HG02938 (cell line): ENCODE results near the gene UAP1.
"Not testable (repeated sequence)": the region's sequence is repeated elsewhere in the genome, so short reads cannot be mapped to it uniquely, and the experiment has no call there.

Source experiments
- ATAC-seq: cut with Tn5 transposase; IDR thresholded peaks from one replicate; pipeline ENCODE4 v1.9.1; 2021; ENCODE audit warnings: mild to moderate bottlenecking, moderate library complexity; ENCODE audit not compliant: unreplicated experiment

UAP1 gene

GRCh38 chr1:162564762-162565218, 3.3 kb downstream of the UAP1 start:
- no peak for ATAC-seq

DNA sequence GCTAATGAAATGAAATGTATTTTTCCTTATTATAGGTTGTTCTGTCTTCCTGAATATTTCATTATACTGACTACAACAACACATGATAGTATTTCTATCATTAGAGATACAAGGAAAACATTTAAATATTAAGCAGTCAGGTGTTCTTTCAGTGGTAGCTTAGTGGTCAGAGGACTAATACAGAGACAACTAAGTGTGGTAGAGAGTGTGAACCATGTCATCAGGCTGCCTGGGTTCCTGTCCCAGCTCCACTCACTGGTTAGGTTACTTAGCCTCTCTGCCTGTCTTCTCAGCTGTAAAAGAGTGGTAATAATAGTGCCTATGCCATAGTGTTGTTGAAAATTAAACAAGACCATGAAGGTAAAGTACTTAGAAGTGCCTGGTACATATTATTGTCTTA, 3.9 kb downstream of the UAP1 start:
- no peak for ATAC-seq

GRCh38 chr1:162566870-162567269, 5.3 kb downstream of the UAP1 start:
- ATAC-seq = no peak

DNA sequence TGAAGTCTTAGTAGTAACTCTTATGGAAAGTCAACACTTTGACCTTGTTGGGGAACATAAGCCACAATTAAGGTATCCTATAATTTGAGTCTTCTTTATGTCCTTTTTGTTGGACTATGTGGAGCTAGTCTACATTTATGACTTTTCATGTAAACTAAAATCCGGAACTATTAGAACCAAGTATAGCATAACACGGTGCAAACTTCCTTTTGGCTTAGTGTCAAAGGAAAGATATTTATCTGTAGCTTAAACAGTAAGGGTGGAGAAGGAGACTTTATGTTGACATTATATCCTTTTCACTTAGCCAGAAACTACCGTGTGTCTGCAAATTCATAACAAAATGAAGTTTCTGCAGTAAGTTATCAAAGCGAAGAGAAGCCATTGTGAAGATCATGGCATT, 7.3 kb downstream of the UAP1 start:
- ATAC-seq = no peak

- no peak for ATAC-seq
These were observed 9.2 kb downstream of the UAP1 start for GRCh38 chr1:162570718-162571117.

GRCh38 chr1:162571121-162571520, 9.6 kb downstream of the UAP1 start:
- not testable (repeated sequence) for ATAC-seq

- ATAC-seq = no peak
These were observed 10.2 kb downstream of the UAP1 start for GRCh38 chr1:162571696-162572095.

DNA sequence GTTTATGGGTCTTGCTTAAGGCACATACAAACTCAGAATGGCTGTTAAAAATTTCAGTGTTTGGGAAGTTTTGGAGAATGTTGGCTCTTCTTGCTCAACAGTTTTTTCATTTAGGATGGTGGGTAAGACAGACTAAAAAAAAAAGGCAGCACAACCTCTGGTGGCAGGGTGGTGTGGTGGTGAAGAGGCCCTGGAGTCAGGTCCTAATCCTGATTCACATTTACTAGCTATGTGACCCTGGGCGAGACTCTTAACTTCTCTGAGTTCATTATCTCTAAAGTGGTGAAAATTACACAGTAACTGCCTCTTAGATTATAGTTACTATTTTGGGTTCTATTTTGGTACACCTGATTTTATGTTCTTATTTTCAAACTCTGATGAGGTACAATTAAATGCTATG, 11.6 kb downstream of the UAP1 start:
- no peak for ATAC-seq

GRCh38 chr1:162578071-162578700, 16.7 kb downstream of the UAP1 start:
- no peak for ATAC-seq

DNA sequence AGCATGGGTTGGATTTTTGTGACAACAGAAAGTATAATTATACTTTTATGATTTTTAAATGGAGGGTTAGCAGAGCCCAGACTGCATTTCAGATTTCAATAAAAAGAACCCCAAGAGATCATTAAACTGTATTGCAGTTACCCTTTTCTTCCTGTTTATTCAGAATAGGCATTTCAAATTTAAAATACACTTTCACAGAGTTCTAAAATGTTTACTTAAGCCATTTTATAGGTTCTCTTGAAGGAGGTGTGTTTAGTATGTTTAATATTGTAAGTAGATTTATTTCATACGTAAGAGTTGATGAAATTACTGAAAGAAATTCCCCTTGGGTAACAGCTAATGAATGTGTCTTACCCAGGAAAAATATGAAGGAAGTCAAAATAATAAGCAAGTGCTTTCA, 17.4 kb downstream of the UAP1 start:
- no peak for ATAC-seq

- no peak for ATAC-seq
These were observed 18.8 kb downstream of the UAP1 start for GRCh38 chr1:162580308-162580707.

GRCh38 chr1:162582901-162583300, 21.4 kb downstream of the UAP1 start:
- not testable (repeated sequence) for ATAC-seq

GRCh38 chr1:162585101-162585500, 23.6 kb downstream of the UAP1 start:
- not testable (repeated sequence) for ATAC-seq

DNA sequence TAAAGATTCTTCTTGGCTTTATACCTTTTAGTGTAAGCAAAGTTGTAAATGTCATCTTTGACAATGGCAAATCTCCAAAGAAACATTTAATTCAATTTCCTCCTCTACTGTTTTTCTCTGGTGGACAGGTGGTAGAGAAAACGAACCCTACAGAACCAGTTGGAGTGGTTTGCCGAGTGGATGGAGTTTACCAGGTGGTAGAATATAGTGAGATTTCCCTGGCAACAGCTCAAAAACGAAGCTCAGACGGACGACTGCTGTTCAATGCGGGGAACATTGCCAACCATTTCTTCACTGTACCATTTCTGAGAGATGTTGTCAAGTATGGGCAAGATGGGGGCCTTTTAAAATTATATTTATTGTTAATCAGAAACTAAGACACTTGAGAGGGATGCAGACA, 25.8 kb downstream of the UAP1 start:
- no peak for ATAC-seq

DNA sequence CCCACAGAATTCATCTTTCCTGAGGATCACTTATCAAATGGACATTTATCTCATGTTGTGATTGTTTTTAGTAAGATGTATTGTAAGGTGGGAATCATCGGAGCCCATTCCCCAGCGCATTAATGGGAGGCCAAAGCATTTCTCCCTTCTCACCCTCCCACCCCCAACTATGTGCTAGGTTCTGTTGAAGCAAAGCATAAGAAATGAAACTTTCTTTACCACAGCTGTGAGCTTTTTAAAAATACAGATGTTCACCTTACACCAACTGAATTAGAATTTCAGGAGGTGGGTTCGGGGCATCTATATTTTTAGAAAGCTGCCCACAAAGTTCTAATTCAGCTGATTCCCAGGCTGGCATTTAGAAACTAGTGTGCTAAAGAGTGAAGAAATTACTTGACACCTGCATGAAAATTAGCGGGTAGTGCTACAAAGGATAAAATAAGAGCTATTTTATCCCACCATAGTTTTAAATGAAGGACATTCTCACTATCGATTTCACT, 26.3 kb downstream of the UAP1 start:
- no peak for ATAC-seq

DNA sequence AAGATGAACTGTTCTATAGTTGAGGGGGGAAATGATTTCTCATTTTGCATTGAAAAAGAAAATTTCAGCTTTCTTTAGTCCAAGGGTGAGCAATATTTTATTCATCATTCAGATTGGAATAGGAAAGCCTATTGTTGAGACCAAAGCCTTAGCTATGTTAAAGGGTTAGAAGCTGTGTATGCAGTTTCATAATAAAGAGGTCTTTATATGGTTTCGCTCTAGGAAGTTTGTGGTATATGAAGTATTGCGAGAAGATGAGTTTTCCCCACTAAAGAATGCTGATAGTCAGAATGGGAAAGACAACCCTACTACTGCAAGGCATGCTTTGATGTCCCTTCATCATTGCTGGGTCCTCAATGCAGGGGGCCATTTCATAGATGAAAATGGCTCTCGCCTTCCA, 28.6 kb downstream of the UAP1 start:
- ATAC-seq = no peak

DNA sequence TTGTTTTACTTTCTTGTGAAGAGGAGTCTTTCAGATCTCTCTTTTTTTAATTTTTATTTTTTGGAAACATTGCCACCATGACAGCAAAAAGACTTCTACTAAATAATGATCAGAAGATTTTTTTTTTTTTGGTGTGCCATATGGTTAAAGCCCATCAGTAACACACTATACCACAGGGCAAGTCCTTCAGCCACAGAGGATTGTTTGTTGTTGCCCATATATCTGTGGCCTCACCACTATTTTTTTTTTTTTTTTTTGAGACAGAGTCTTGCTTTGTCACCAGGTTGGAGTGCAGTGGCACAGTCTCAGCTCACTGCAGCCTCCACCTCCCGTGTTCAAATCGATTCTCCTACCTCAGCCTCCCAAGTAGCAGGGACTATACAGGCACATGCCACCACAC, 29.2 kb downstream of the UAP1 start:
- ATAC-seq = no peak

DNA sequence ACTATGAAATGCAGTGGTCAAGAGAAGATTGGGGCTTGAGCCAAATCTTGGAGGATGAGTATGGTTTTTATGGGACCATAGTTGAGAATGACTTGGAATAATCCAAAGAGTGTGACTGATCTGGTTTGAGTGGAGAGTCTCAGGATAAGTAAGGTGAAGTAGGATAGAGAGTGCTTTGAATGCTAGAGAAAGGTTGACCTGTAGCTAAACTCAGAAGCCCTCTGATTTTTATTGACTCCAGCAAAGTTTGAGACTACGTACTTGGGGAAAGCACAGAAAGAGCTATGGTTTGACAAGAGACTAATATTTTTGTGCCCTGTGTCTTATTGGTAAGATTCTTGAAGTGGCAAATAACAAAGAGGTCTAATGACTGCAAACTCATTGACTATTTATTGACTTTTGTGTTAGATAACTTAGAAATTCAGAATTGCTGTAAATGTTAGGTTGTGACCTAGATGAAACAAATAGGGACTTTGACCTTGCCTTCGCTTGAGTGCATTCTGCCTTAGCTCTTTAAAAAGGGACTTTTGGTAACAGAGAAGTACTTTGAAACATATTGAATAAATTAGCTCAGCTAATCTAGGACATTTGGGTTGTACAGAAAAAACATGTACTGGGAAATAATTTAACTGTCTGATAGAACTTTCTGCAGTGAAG, 35.1 kb downstream of the UAP1 start:
- ATAC-seq = no peak

GRCh38 chr1:162599451-162599850, 37.9 kb downstream of the UAP1 start:
- ATAC-seq = no peak

GRCh38 chr1:162603117-162603516, 41.6 kb downstream of the UAP1 start:
- ATAC-seq = not testable (repeated sequence)

GRCh38 chr1:162605225-162605927, 43.9 kb downstream of the UAP1 start:
- ATAC-seq = no peak

GRCh38 chr1:162609306-162609705, 47.8 kb downstream of the UAP1 start:
- no peak for ATAC-seq
